Activated naive CD4-positive, alpha-beta T cell treated with anti-CD3 and anti-CD28 coated beads, Interleukin-2, amount 10 ng/mL, durations not matched to agents 7 days and 5 days (primary cell): ENCODE data around the gene KCNQ1OT1.

Source experiments
- CTCF ChIA-PET: fragments of 350-600 bp; sonication (Branson Sonifier 250); formaldehyde crosslinking; loops from one replicate; lab custom pipeline; 2021; ENCODE audit warnings: antibody characterized with exemption; lab: Charles Lee
- DNase-seq: peaks from one replicate; pipeline ENCODE4 v3.0.0-alpha.2; 2020
- H3K27ac Mint-ChIP-seq: one replicate; pipeline ENCODE4 v1.8.0; 2021; ENCODE audit warnings: mild to moderate bottlenecking, moderate library complexity, mixed read lengths
- H3K27me3 Mint-ChIP-seq: one replicate; pipeline ENCODE4 v1.8.0; 2021; ENCODE audit warnings: mild to moderate bottlenecking, mixed read lengths
- H3K36me3 Mint-ChIP-seq: one replicate; pipeline ENCODE4 v1.8.0; 2021; ENCODE audit warnings: mixed read lengths
- H3K4me1 Mint-ChIP-seq: one replicate; pipeline ENCODE4 v1.8.0; 2021; ENCODE audit warnings: mixed read lengths
- H3K4me3 Mint-ChIP-seq: one replicate; pipeline ENCODE4 v1.8.0; 2021; ENCODE audit warnings: mild to moderate bottlenecking, moderate library complexity, mixed read lengths
- H3K9me3 Mint-ChIP-seq: one replicate; pipeline ENCODE4 v1.8.0; 2021; ENCODE audit warnings: mixed read lengths

KCNQ1OT1 gene

GRCh38 chr11:2661173-2662023 lies 38.4 kb downstream of the KCNQ1OT1 start:
- CTCF ChIA-PET = no interaction called here
- no peak overlapping the region for H3K4me3 Mint-ChIP-seq
- H3K36me3 Mint-ChIP-seq = peaks cover 20% of the 10 kb centered on the region
- no peak for DNase-seq
- H3K4me1 Mint-ChIP-seq = no peaks in the 10 kb centered on the region
- no peaks in the 10 kb centered on the region for H3K27me3 Mint-ChIP-seq
- H3K9me3 Mint-ChIP-seq = peaks cover 14% of the 10 kb centered on the region
- no peak overlapping the region for H3K27ac Mint-ChIP-seq

GRCh38 chr11:2660357-2660939 lies 39.3 kb downstream of the KCNQ1OT1 start:
- CTCF ChIA-PET = no interaction called here
- peaks cover 20% of the 10 kb centered on the region for H3K36me3 Mint-ChIP-seq
- no peak overlapping the region for H3K4me3 Mint-ChIP-seq
- H3K9me3 Mint-ChIP-seq = peaks cover 14% of the 10 kb centered on the region
- no peaks in the 10 kb centered on the region for H3K4me1 Mint-ChIP-seq
- H3K27ac Mint-ChIP-seq = no peak overlapping the region
- no peaks in the 10 kb centered on the region for H3K27me3 Mint-ChIP-seq
- DNase-seq = no peak

- Mint-ChIP-seq H3K4me3 (no peak overlapping the region), H3K27ac (no peak overlapping the region), H3K27me3 (no peaks in the 10 kb centered on the region), H3K9me3 (peaks cover 14% of the 10 kb centered on the region), H3K4me1 (no peaks in the 10 kb centered on the region), H3K36me3 (peaks cover 16% of the 10 kb centered on the region)
- CTCF ChIA-PET = interaction anchor here (1.2 kb wide), 1 partner anchor 38 kb away, joined by 3 read pairs; no protein-coding TSS in a partner anchor
- no peak for DNase-seq
Measured at GRCh38 chr11:2657697-2658284, 42.0 kb downstream of the KCNQ1OT1 start.

- Mint-ChIP-seq H3K4me3 (no peak overlapping the region), H3K27me3 (no peaks in the 10 kb centered on the region), H3K9me3 (peaks cover 14% of the 10 kb centered on the region), H3K27ac (no peak overlapping the region), H3K36me3 (peaks cover 15% of the 10 kb centered on the region), H3K4me1 (no peaks in the 10 kb centered on the region)
- CTCF ChIA-PET = no interaction called here
- DNase-seq = no peak
Measured at GRCh38 chr11:2656859-2657258, 42.9 kb downstream of the KCNQ1OT1 start.

GRCh38 chr11:2655834-2656622 lies 43.8 kb downstream of the KCNQ1OT1 start:
- no peak overlapping the region for H3K27ac Mint-ChIP-seq
- no peaks in the 10 kb centered on the region for H3K4me1 Mint-ChIP-seq
- H3K27me3 Mint-ChIP-seq = no peaks in the 10 kb centered on the region
- no peak overlapping the region for H3K4me3 Mint-ChIP-seq
- H3K9me3 Mint-ChIP-seq = peaks cover 15% of the 10 kb centered on the region
- H3K36me3 Mint-ChIP-seq = peaks cover 14% of the 10 kb centered on the region
- DNase-seq = no peak
- CTCF ChIA-PET = no interaction called here

GRCh38 chr11:2655016-2655719 lies 44.6 kb downstream of the KCNQ1OT1 start:
- Mint-ChIP-seq H3K4me1 (no peaks in the 10 kb centered on the region), H3K9me3 (peaks cover 17% of the 10 kb centered on the region), H3K4me3 (no peak overlapping the region), H3K27ac (no peak overlapping the region), H3K36me3 (peaks cover 12% of the 10 kb centered on the region), H3K27me3 (no peaks in the 10 kb centered on the region)
- DNase-seq = no peak
- CTCF ChIA-PET = no interaction called here

- H3K27ac Mint-ChIP-seq = no peak overlapping the region
- H3K4me1 Mint-ChIP-seq = no peaks in the 10 kb centered on the region
- peaks cover 24% of the 10 kb centered on the region for H3K9me3 Mint-ChIP-seq
- no peak for DNase-seq
- CTCF ChIA-PET = no interaction called here
- no peaks in the 10 kb centered on the region for H3K27me3 Mint-ChIP-seq
- H3K4me3 Mint-ChIP-seq = no peak overlapping the region
- peaks cover 15% of the 10 kb centered on the region for H3K36me3 Mint-ChIP-seq
Measured at GRCh38 chr11:2653930-2654739, 45.7 kb downstream of the KCNQ1OT1 start.

- Mint-ChIP-seq H3K27ac (no peak overlapping the region), H3K4me3 (no peak overlapping the region), H3K27me3 (no peaks in the 10 kb centered on the region), H3K4me1 (no peaks in the 10 kb centered on the region), H3K36me3 (peaks cover 11% of the 10 kb centered on the region), H3K9me3 (peaks cover 25% of the 10 kb centered on the region)
- CTCF ChIA-PET = no interaction called here
- no peak for DNase-seq
Measured at GRCh38 chr11:2653198-2653551, 46.6 kb downstream of the KCNQ1OT1 start.

GRCh38 chr11:2652333-2653197 lies 47.2 kb downstream of the KCNQ1OT1 start:
- Mint-ChIP-seq H3K9me3 (peaks cover 26% of the 10 kb centered on the region), H3K4me3 (no peak overlapping the region), H3K27ac (no peak overlapping the region), H3K36me3 (peaks cover 11% of the 10 kb centered on the region), H3K27me3 (no peaks in the 10 kb centered on the region), H3K4me1 (no peaks in the 10 kb centered on the region)
- no peak for DNase-seq
- CTCF ChIA-PET = no interaction called here

GRCh38 chr11:2651826-2652271 lies 47.9 kb downstream of the KCNQ1OT1 start:
- Mint-ChIP-seq H3K9me3 (peaks cover 31% of the 10 kb centered on the region), H3K4me1 (no peaks in the 10 kb centered on the region), H3K4me3 (no peak overlapping the region), H3K27me3 (no peaks in the 10 kb centered on the region), H3K27ac (no peak overlapping the region), H3K36me3 (peaks cover 15% of the 10 kb centered on the region)
- DNase-seq = no peak
- CTCF ChIA-PET = no interaction called here

- no peaks in the 10 kb centered on the region for H3K4me1 Mint-ChIP-seq
- H3K9me3 Mint-ChIP-seq = peaks cover 31% of the 10 kb centered on the region
- CTCF ChIA-PET = no interaction called here
Measured at GRCh38 chr11:2651054-2651617, 48.7 kb downstream of the KCNQ1OT1 start.

GRCh38 chr11:2650343-2650867 lies 49.4 kb downstream of the KCNQ1OT1 start:
- H3K36me3 Mint-ChIP-seq = peaks cover 15% of the 10 kb centered on the region
- CTCF ChIA-PET = no interaction called here
- peaks cover 35% of the 10 kb centered on the region for H3K9me3 Mint-ChIP-seq
- DNase-seq = no peak
- no peak overlapping the region for H3K27ac Mint-ChIP-seq
- H3K4me1 Mint-ChIP-seq = no peaks in the 10 kb centered on the region
- no peaks in the 10 kb centered on the region for H3K27me3 Mint-ChIP-seq
- H3K4me3 Mint-ChIP-seq = no peak overlapping the region

More at GRCh38 chr11:2651054-2651617, 48.7 kb downstream of the KCNQ1OT1 start:
- Mint-ChIP-seq H3K4me3 (no peak overlapping the region), H3K27me3 (no peaks in the 10 kb centered on the region), H3K36me3 (peaks cover 15% of the 10 kb centered on the region), H3K27ac (no peak overlapping the region)
- DNase-seq = no peak
